Spleen (tissue), 11 donors: ENCODE measurements around the gene ACER3. TPM values are rescaled to one million over a fixed set of nuclear protein-coding genes. Genes with fewer than 3 reads are reported as not detected.
"Not testable (repeated sequence)": the region's sequence is repeated elsewhere in the genome, so short reads cannot be mapped to it uniquely, and the experiment has no call there.

Experiments used
- DNase-seq: peaks from one replicate; pipeline ENCODE4 v3.0.0-alpha.2; 2020
- H3K27ac ChIP-seq, 8 donors: fragments of 200-600 bp; sonication (generic) in 7 of 8; 1 replicate in 4 of 8; 2 replicates in 4 of 8; pipeline versions ENCODE4 v1.5.0 to v1.8.0; 2016 to 2021; ENCODE audit warnings: inconsistent platforms in 4 of 8, mild to moderate bottlenecking in 4 of 8, moderate library complexity in 1 of 8
- H3K27me3 ChIP-seq, 7 donors: fragments of 200-600 bp; sonication (generic) in 6 of 7; replicated peaks in 1 of 7; 1 replicate in 4 of 7; 2 replicates in 3 of 7; pipeline versions ENCODE4 v1.5.0 to v1.8.0; 2016 to 2021; ENCODE audit warnings: inconsistent platforms in 3 of 7, mild to moderate bottlenecking in 1 of 7
- H3K36me3 ChIP-seq, 6 donors: fragments of 200-600 bp; sonication (generic) in 5 of 6; 1 replicate in 4 of 6; 2 replicates in 2 of 6; pipeline versions ENCODE4 v1.5.0 to v1.8.0; 2016 to 2021; ENCODE audit warnings: inconsistent platforms in 2 of 6
- H3K4me1 ChIP-seq, 6 donors: fragments of 200-600 bp; sonication (generic) in 5 of 6; 1 replicate in 3 of 6; 2 replicates in 3 of 6; pipeline versions ENCODE4 v1.5.0 to v1.8.0; 2016 to 2021; ENCODE audit warnings: inconsistent platforms in 3 of 6
- H3K4me3 ChIP-seq, 8 donors: fragments of 200-600 bp; sonication (generic) in 7 of 8; 1 replicate in 4 of 8; 2 replicates in 4 of 8; pipeline versions ENCODE4 v1.5.0 to v1.8.0; 2016 to 2021; ENCODE audit warnings: inconsistent platforms in 4 of 8, mild to moderate bottlenecking in 4 of 8, moderate library complexity in 2 of 8
- H3K9me3 ChIP-seq, 8 donors: fragments of 200-600 bp; sonication (generic) in 7 of 8; 1 replicate in 4 of 8; 2 replicates in 4 of 8; pipeline versions ENCODE4 v1.5.0 to v1.8.0; 2016 to 2021; ENCODE audit warnings: inconsistent platforms in 4 of 8
- CTCF ChIP-seq, 11 experiments: fragments of 200-600 bp in 7 of 11; fragments of 450-650 bp in 4 of 11; sonication (generic) in 4 of 11; IDR thresholded peaks in 8 of 11; conservative IDR thresholded peaks in 3 of 11; 1 replicate in 7 of 11; 2 replicates in 4 of 11; pipeline versions ENCODE4 v1.4.0 to v1.8.0; 2016 to 2021; ENCODE audit warnings: antibody characterized with exemption in 11 of 11, inconsistent platforms in 4 of 11, mild to moderate bottlenecking in 1 of 11
- POLR2A ChIP-seq, 3 donors: fragments of 450-650 bp; IDR thresholded peaks; one replicate each; pipeline ENCODE4 v1.5.1; 2017; ENCODE audit warnings: antibody characterized with exemption in 3 of 3, mild to moderate bottlenecking in 1 of 3
- POLR2AphosphoS5 ChIP-seq, 3 donors: sonication (generic); formaldehyde crosslinking; IDR thresholded peaks; one replicate each; pipeline ENCODE4 v1.5.1; 2017; ENCODE audit warnings: antibody characterized with exemption in 3 of 3
- WGBS, 5 donors: extraction: QIAGEN DNeasy Blood & Tissue Kit in 3 of 5; methylation state at CpG; one replicate each; pipeline versions ENCODE4 v1.1.5 to v1.1.7; 2013 to 2018; 5-methylcytosine and 5-hydroxymethylcytosine counted together
- intact Hi-C: fragments of 100-400 bp; cut with DNase I; formaldehyde crosslinking; loops from one replicate; pipeline ENCODE4 v1.15.0; 2023; ENCODE audit warnings: low total_unique reads
- polyA plus RNA-seq, 3 donors: library from polyadenylated mRNA; stranded (reverse); fragments of 200-250 nt; gene quantifications; one replicate each; pipeline ENCODE4 v1.2.1, GENCODE V29; 2013
- total RNA-seq, 7 donors: library from RNA; depleted of rRNA in 3 of 7; stranded (reverse); fragments of >200 nt in 3 of 7; fragmentation: NEBNext Ultra II Directional in 4 of 7; extraction: Animal tissue kit (Norgen Biotek cat#: 25700) in 4 of 7; gene quantifications; one replicate each; pipeline versions ENCODE4 v1.1.0 to v1.2.1, GENCODE V29; 2016 to 2021
- donor health status: healthy with polysubstance abuse.
- donor health status: DM: no; HTN: no; CAD: no; lungs with moderate emphysema.
- donor health status: DM: no; HTN: no; CAD: no.
- donor health status: Bipolar disorder and iron deficiency.
- donor health status: healthy.
- donor health status: DM: no; HTN: no; CAD: no.
- donor health status: DM: yes; HTN: yes; CAD: no.

The ACER3 gene
- total and polyA plus RNA-seq, 10 donors = 2.9 to 52.2 (median 32.1) TPM

DNA sequence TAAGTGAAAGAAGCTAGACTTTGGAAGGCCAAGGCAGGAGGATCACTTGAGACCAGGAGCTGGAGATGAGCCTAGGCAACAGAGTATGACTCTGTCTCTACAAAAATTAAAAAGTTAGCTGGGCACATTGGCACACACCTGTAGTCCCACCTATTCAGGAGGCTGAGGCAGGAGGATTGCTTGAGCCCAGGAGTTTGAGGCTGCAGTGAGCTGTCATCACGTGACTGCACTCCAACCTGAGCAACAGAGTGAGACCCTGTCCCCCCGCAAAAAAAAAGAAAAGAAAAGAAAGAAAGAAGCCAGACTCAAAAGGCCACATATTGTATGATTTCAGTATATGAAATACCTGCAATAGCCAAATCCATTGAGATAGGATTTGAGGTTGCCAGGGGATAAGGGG lies 198.2 kb downstream of the ACER3 start:
- Histone ChIP-seq H3K4me1 (no peaks in the 10 kb centered on the region), H3K36me3 (no peaks in the 10 kb centered on the region), H3K27me3 (no peaks in the 10 kb centered on the region), H3K9me3 (peaks cover 0 to 27% (median 16%) of the 10 kb centered on the region in 8 donors), H3K27ac (no peak overlapping the region), H3K4me3 (no peak overlapping the region)
- DNase-seq = no peak
- intact Hi-C loops = loop anchor here (10.0 kb wide), 1 partner anchor 126 kb away; no protein-coding TSS in a partner anchor
- TF ChIP-seq POLR2A (IDR thresholded peaks at IDR 0.05) (no peak), CTCF (IDR thresholded peaks at IDR 0.05 in 8 of 11, conservative IDR thresholded peaks at IDR 0.05 in 3 of 11) (no peak), POLR2AphosphoS5 (IDR thresholded peaks at IDR 0.05) (no peak)
- 81 to 95% (median 85%) methylated on average over 2 of the region's 2 CpGs for WGBS, 5 donors

DNA sequence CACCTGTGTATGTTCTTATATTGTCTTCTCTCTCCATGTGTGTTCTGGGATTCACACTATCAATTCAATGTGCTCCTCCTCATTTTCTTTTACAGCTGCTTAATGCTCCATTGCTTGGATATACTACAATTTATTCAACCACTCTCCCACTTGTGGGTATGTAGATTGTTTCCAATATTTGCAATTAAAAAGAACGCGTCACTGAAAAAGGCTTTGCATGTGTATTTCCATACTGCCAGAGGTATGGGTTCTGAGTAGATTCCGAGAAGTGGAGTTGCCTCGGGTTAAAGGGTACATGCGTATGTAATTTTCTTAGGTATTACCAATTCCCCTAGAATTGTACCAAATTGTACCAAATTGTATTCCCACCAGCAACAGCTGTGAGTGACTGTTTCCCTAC lies 199.1 kb downstream of the ACER3 start:
- Histone ChIP-seq H3K36me3 (no peaks in the 10 kb centered on the region), H3K27ac (no peak overlapping the region), H3K9me3 (peaks cover 0 to 27% (median 16%) of the 10 kb centered on the region in 8 donors), H3K4me1 (no peaks in the 10 kb centered on the region), H3K4me3 (no peak overlapping the region), H3K27me3 (no peaks in the 10 kb centered on the region)
- intact Hi-C loops = loop anchor here (10.0 kb wide), 1 partner anchor 125 kb away; no protein-coding TSS in a partner anchor
- DNase-seq = no peak
- 90 to 95% (median 94%) methylated on average over 5 of the region's 5 CpGs for WGBS, 5 donors
- TF ChIP-seq POLR2A (IDR thresholded peaks at IDR 0.05) = no peak
- TF ChIP-seq POLR2AphosphoS5 (IDR thresholded peaks at IDR 0.05) = no peak
- no peak for TF ChIP-seq CTCF (IDR thresholded peaks at IDR 0.05 in 8 of 11, conservative IDR thresholded peaks at IDR 0.05 in 3 of 11)

DNA sequence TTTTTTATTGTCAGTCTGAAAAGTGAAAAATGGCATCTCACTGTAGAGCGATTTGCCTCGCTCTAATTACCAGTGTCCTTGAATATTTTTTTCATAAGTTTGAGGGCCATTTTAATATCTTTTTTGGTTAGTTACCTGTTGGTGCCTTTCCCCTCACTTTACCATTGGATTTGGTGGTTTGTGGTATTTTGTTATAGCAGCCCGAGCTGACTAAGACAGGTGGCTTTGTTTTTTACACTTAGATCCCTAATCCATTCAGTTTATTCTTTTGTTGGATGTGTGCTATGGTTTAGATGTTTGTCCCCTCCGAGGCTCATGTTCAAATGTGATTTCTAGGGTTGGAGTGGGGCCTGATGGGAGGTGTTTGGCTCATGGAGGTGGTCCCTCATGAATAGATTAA lies 199.5 kb downstream of the ACER3 start:
- Histone ChIP-seq H3K4me1 (peaks cover 0 to under 1% (median 0%) of the 10 kb centered on the region in 6 donors), H3K36me3 (no peaks in the 10 kb centered on the region), H3K27ac (no peak overlapping the region), H3K9me3 (peaks cover 0 to 27% (median 16%) of the 10 kb centered on the region in 8 donors), H3K27me3 (no peaks in the 10 kb centered on the region), H3K4me3 (no peak overlapping the region)
- 77 to 89% (median 80%) methylated on average over 4 of the region's 4 CpGs for WGBS, 5 donors
- TF ChIP-seq POLR2A (IDR thresholded peaks at IDR 0.05) = no peak
- no peak for TF ChIP-seq CTCF (IDR thresholded peaks at IDR 0.05 in 8 of 11, conservative IDR thresholded peaks at IDR 0.05 in 3 of 11)
- no peak for TF ChIP-seq POLR2AphosphoS5 (IDR thresholded peaks at IDR 0.05)
- intact Hi-C loops = no loop called here
- no peak for DNase-seq

GRCh38 chr11:77061258-77061657 lies 200.5 kb downstream of the ACER3 start:
- H3K27ac ChIP-seq, H3K27me3 ChIP-seq, H3K36me3 ChIP-seq, H3K4me3 ChIP-seq, intact Hi-C loops: not testable (repeated sequence)
- peak; percentile 9 for DNase-seq
- Histone ChIP-seq H3K4me1 (peaks cover 0 to 11% (median 7%) of the 10 kb centered on the region in 6 donors), H3K9me3 (peaks cover 0 to 21% (median 11%) of the 10 kb centered on the region in 8 donors)
- WGBS, 5 donors = 71 to 89% (median 82%) methylated on average over 4 of the region's 4 CpGs

- no peaks in the 10 kb centered on the region for H3K27me3 ChIP-seq
- H3K27ac ChIP-seq = no peak overlapping the region
- peaks cover 0 to 8% (median 0%) of the 10 kb centered on the region in 8 donors for H3K9me3 ChIP-seq
- intact Hi-C loops = no loop called here
- no peak overlapping the region for H3K4me3 ChIP-seq
- DNase-seq = no peak
- peaks cover 0 to 23% (median 16%) of the 10 kb centered on the region in 6 donors for H3K4me1 ChIP-seq
- TF ChIP-seq POLR2A (IDR thresholded peaks at IDR 0.05) (no peak), CTCF (IDR thresholded peaks at IDR 0.05 in 8 of 11, conservative IDR thresholded peaks at IDR 0.05 in 3 of 11) (no peak), POLR2AphosphoS5 (IDR thresholded peaks at IDR 0.05) (no peak)
- H3K36me3 ChIP-seq = no peaks in the 10 kb centered on the region
Observed at GRCh38 chr11:77062924-77063323, 202.2 kb downstream of the ACER3 start.
